ENCODE data around the gene PLXNB1. TPM values are rescaled to one million over a fixed set of nuclear protein-coding genes. Genes with fewer than 3 reads are reported as not detected.

The PLXNB1 gene
- total RNA-seq, 1 donor from 2014 or later = 160 TPM

DNA sequence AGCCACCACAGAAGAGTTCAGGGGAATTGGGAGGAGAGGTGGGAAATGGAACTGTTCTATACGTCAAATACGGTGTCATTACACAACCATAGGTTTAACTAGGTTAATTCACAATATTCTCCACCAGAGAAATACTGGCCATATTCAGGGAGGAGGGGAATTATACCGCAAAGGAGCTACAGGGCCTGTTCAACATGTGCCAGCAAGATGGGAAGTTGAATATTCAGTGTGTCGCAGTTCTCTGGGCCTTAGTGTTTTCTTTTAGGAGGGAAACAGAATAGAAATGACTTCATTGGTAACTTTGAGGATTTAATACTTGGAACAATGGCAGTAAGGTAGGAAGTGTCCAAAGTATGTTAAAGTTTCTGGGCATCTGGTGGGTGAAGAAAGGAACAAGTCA, 75.9 kb downstream of the PLXNB1 start:
- Histone ChIP-seq H3K4me1 (no peaks in the 10 kb centered on the region), H3K27ac (no peak overlapping the region), H3K4me3 (no peak overlapping the region), H3K27me3 (no peaks in the 10 kb centered on the region), H3K9me3 (no peaks in the 10 kb centered on the region), H3K36me3 (no peaks in the 10 kb centered on the region)
- TF ChIP-seq, protein P1, sequence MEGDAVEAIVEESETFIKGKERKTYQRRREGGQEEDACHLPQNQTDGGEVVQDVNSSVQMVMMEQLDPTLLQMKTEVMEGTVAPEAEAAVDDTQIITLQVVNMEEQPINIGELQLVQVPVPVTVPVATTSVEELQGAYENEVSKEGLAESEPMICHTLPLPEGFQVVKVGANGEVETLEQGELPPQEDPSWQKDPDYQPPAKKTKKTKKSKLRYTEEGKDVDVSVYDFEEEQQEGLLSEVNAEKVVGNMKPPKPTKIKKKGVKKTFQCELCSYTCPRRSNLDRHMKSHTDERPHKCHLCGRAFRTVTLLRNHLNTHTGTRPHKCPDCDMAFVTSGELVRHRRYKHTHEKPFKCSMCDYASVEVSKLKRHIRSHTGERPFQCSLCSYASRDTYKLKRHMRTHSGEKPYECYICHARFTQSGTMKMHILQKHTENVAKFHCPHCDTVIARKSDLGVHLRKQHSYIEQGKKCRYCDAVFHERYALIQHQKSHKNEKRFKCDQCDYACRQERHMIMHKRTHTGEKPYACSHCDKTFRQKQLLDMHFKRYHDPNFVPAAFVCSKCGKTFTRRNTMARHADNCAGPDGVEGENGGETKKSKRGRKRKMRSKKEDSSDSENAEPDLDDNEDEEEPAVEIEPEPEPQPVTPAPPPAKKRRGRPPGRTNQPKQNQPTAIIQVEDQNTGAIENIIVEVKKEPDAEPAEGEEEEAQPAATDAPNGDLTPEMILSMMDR (IDR thresholded peaks at IDR 0.05) = no peak
- intact Hi-C loops (cut with DNase I) = no loop called here
- no peak for DNase-seq (ENCODE audit: low spot score in 2 of 2)

Other genes starting within 250 kb of the PLXNB1 start
- gene CDC25A, start 241.7 kb downstream of the PLXNB1 start, total RNA-seq = not detected
- not detected for gene CAMP, start 206.6 kb downstream of the PLXNB1 start, total RNA-seq
- 3.7 TPM for gene ZNF589, start 189.0 kb downstream of the PLXNB1 start, total RNA-seq
- gene NME6, start 128.7 kb downstream of the PLXNB1 start, total RNA-seq = 11.0 TPM
- not detected for gene SPINK8, start 96.4 kb downstream of the PLXNB1 start, total RNA-seq
- gene FBXW12, start 57.9 kb downstream of the PLXNB1 start, total RNA-seq = not detected
- 19.3 TPM for gene CCDC51, start 10.0 kb upstream of the PLXNB1 start, total RNA-seq
- 142 TPM for gene TMA7, start 10.2 kb upstream of the PLXNB1 start, total RNA-seq
- gene ATRIP, start 16.7 kb upstream of the PLXNB1 start, total RNA-seq = 9.0 TPM
- gene SHISA5, start 74.1 kb upstream of the PLXNB1 start, total RNA-seq = 218 TPM
- gene PFKFB4, start 126.7 kb upstream of the PLXNB1 start, total RNA-seq = 3.7 TPM
- not detected for gene UCN2, start 133.7 kb upstream of the PLXNB1 start, total RNA-seq
- gene COL7A1, start 165.2 kb upstream of the PLXNB1 start, total RNA-seq = 22.2 TPM
- gene UQCRC1, start 179.6 kb upstream of the PLXNB1 start, total RNA-seq = 193 TPM
- gene TMEM89, start 191.7 kb upstream of the PLXNB1 start, total RNA-seq = not detected
- gene SLC26A6, start 205.4 kb upstream of the PLXNB1 start, total RNA-seq = 28.1 TPM
- gene CELSR3, start 232.8 kb upstream of the PLXNB1 start, total RNA-seq = 2.6 TPM

All from ascending aorta (tissue), 2 donors.